Measurements from ENCODE around the gene PGAM5. TPM values are rescaled to one million over a fixed set of nuclear protein-coding genes. Genes with fewer than 3 reads are reported as not detected.

Gene PGAM5
- total RNA-seq, result 75.0 and 124 TPM in 2 replicates

DNA sequence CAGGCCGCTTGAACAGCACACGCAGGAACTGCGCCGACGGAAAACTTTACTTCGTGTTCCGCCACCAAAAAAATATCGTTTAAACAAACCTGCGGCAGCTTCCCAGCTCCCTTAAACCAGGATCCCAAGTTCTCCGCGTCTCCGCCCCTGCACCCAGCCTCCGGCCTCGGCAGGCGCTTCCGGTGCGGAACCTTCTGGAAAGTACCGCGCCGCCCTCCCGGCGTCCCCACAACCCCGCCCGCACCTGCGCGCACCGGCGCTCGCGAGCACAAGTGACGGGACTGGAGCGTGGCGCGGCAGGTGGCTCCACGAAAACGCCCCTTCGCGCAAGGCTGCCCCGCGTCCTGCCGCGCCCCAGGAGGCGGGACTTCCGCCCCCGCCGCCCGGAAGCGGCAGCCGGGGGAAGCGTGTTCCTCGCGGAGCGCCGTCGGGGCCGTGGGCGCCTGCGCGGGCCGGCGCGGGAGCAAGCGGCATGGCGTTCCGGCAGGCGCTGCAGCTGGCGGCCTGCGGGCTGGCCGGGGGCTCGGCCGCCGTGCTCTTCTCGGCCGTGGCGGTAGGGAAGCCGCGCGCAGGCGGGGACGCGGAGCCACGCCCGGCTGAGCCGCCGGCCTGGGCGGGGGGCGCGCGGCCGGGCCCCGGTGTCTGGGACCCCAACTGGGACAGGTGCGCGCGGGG, at the start of gene PGAM5:
PGAM5 (plus strand) TSS at position 438 of the 675 bp plus-strand sequence; CDS start at position 473, 35 bp downstream.
- TF ChIP-seq CTCF (conservative IDR thresholded peaks at IDR 0.05; ENCODE audit: low read depth, low read length), result no peak
- DNase-seq (ENCODE audit: low read depth), result no peak
- peak within 1 kb of the TSS; percentile 81 for H3K4me3 ChIP-seq (ENCODE audit: low read depth, low read length)

DNA sequence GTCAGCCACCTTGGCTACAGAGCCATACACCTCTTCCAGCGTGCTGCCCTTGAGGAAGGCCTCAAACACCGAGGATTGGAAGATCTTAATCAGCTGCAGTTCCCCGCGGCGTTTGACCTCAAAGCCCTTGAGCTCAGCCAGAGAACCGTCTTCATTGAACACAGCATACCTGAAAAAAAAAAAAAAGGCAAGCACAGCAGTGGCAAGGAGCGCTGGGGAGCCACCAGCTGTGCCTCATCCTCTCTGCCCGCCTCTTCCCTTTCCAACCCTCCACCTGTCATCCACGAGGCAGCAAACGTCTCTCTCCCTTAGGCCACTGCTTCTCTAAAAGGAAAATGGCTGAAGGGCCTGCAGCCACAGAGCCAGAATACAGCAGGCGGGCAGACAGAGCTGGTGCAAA, 49.6 kb upstream of the PGAM5 start:
- TF ChIP-seq CTCF (conservative IDR thresholded peaks at IDR 0.05; ENCODE audit: low read depth, low read length), result no peak
- DNase-seq (ENCODE audit: low read depth), result no peak
- no peak overlapping the region for H3K4me3 ChIP-seq (ENCODE audit: low read depth, low read length)

GRCh38 chr12:132661972-132662371, 48.7 kb upstream of the PGAM5 start:
- DNase-seq (ENCODE audit: low read depth), result no peak
- no peak overlapping the region for H3K4me3 ChIP-seq (ENCODE audit: low read depth, low read length)
- TF ChIP-seq CTCF (conservative IDR thresholded peaks at IDR 0.05; ENCODE audit: low read depth, low read length), result no peak

DNA sequence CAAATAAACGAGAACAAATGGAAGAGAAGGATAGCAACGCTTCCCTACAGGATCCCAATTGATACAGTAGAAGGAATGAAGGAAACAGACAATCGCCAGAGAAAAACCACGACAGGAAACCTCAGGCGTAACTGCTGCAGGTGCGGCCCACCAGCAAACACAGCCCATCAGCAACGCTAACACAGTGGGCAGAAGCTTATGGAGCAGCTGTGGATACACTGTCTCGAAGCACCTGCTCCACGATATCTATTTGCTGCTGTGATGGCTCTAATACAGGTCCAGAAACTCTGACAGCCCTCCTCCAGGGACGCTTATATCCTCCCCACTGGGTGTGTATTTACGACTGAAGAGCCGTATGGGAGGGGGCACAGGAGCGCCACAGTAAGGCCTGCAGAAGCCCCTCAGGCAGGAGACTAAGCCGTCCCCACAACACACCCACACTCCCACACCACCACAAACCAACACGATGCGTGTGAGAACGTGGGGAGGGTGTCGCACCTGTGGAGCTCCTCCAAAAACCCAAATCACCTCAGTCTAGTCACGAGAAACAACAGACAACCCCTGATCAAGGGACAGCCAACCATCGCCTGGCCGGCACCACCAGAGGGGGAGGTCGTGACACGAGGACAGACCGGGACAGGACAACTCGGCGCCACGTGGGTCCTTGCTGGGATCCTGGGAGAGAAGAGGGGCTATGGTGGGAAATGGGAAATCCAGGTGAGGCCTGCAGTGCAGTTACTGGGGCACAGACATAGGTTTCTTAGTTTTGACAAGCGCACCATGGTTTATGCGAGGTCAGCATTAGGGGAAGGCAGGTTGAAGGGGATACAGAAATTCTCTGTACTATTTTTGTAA, 47.5 kb upstream of the PGAM5 start:
- TF ChIP-seq CTCF (conservative IDR thresholded peaks at IDR 0.05; ENCODE audit: low read depth, low read length), result no peak
- H3K4me3 ChIP-seq (ENCODE audit: low read depth, low read length), result no peak overlapping the region
- DNase-seq (ENCODE audit: low read depth), result no peak

- DNase-seq (ENCODE audit: low read depth), result no peak
- TF ChIP-seq CTCF (conservative IDR thresholded peaks at IDR 0.05; ENCODE audit: low read depth, low read length), result no peak
- no peak overlapping the region for H3K4me3 ChIP-seq (ENCODE audit: low read depth, low read length)
Observed at GRCh38 chr12:132664206-132665148, 46.2 kb upstream of the PGAM5 start.

GRCh38 chr12:132665149-132665491, 45.5 kb upstream of the PGAM5 start:
- no peak for TF ChIP-seq CTCF (conservative IDR thresholded peaks at IDR 0.05; ENCODE audit: low read depth, low read length)

More at GRCh38 chr12:132665149-132665491, 45.5 kb upstream of the PGAM5 start:
- DNase-seq (ENCODE audit: low read depth), result no peak
- no peak overlapping the region for H3K4me3 ChIP-seq (ENCODE audit: low read depth, low read length)

All from epithelial cell of proximal tubule (primary cell).